Stimulated activated CD4-positive, alpha-beta T cell treated with anti-CD3 and anti-CD28 coated beads, Interleukin-12 subunit alpha, Interleukin-12 subunit beta, amount 100 ng/mL, for 48 hours (primary cell): ENCODE data around the gene ST3GAL2.
A peak's percentile ranks its signal among the peaks of the same experiment; 100 is the strongest.

Experiments used
- DNase-seq, 3 donors: peaks; one replicate each; pipeline ENCODE4 v3.0.0-alpha.2; 2020; ENCODE audit warnings: low read depth in 2 of 3, low spot score in 1 of 3

The ST3GAL2 gene, protein sequence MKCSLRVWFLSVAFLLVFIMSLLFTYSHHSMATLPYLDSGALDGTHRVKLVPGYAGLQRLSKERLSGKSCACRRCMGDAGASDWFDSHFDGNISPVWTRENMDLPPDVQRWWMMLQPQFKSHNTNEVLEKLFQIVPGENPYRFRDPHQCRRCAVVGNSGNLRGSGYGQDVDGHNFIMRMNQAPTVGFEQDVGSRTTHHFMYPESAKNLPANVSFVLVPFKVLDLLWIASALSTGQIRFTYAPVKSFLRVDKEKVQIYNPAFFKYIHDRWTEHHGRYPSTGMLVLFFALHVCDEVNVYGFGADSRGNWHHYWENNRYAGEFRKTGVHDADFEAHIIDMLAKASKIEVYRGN

DNA sequence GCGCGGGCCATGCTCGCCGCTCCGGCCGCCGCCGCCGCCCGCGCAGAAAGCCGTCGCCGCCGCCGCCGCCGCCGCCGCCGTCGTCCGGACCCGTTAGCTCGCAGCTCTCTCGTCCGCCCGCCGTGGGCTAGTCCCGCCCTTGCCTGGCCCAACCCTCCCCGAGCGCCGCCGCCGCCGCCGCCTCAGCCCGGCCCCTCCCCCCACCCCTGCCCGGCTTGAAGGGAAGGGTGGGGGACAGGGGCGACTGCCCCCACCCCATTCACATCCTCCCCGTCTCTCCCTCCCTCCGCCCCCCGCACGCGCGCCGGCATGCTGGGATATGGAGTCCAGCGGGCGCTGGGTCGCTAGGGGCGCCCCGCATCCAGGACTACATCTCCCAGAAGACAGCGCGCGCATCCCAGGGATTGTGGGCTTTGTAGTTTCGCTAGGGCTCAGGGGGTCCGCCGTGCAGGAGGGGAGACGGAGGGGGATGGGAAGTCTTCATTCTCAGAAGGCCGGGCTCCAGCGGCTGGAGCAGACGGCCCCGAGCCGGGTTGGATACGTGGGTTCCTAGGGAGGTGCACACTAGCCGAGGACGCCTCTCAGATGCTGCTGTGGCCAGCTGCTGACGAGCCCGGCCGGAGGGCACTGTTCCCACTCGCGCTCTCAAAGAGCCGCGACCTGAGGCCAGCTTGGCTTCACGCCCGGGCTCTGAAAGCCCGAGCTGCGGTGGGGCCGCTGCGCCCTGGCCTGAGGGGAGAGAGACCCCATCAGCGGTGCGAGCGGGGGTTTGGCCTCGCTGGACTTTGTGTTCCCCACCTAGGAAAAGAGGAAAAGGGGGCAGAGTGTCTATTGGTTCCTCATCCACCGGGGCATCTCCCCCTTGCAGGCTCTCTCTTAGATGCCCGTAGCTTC lies at the start of gene ST3GAL2:
ST3GAL2 (minus strand) TSS at position 132 of the 894 bp plus-strand sequence. CDS start 40,570 bp downstream, outside the sequence.
- DNase-seq, result peak; percentile 85 to 91 (median 87)

GRCh38 chr16:70484867-70485266 lies 46.0 kb upstream of the ST3GAL2 start:
- DNase-seq, result no peak

GRCh38 chr16:70483426-70483825 lies 44.5 kb upstream of the ST3GAL2 start:
- no peak for DNase-seq

- no peak for DNase-seq
Observed at GRCh38 chr16:70482624-70483023, 43.7 kb upstream of the ST3GAL2 start.

- no peak for DNase-seq
Observed at GRCh38 chr16:70481929-70482536, 43.1 kb upstream of the ST3GAL2 start.

DNA sequence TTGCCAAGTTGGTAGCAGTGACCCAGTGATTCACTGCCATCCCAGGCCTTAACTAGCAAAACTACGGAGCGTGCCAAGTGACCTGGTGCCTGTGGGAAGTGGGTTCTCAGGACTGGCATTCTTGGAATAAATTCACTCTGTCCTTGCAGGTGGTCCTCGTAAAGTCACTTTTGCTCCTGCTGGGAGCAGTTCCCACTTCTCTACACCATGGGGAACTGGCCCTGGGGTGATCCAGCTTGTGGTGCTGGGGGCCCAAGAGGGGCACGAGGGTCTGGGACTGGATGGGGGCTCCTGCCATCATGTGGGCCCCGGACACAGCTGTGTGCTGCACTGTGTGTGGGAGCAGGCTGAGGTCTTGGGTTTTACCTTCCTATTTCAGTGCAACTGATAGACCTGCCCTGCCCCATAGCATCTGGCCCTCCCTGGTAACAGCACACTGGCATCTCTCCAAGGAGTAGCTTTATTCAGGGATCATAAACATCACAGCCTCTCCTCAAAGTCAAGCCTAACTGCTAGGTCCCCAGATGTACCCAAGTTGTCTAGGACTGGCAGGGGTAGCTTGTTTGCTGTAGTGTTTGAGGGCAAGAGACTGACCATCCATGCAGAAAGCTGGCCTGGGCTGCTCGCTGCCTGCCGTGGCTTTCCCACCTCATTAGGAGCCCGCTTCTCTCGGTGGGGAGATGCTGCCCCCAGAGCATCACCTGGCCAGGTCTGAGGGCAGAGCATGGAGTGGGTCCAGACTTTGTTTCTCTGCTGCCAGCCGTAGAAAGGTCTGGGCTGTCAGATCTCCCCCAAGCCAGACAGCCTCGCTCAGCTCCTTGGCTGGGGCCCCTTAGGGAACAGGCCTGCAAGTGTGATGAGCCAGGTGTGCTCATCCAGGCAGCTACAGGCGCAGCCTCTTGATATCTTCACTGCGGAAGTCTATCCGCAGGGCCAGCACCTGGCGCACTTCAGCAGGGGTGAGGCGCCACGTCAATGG lies 41.5 kb upstream of the ST3GAL2 start:
- no peak for DNase-seq

GRCh38 chr16:70478912-70479341 lies 40.0 kb upstream of the ST3GAL2 start:
- no peak for DNase-seq

- no peak for DNase-seq
Observed at GRCh38 chr16:70478169-70478568, 39.3 kb upstream of the ST3GAL2 start.

DNA sequence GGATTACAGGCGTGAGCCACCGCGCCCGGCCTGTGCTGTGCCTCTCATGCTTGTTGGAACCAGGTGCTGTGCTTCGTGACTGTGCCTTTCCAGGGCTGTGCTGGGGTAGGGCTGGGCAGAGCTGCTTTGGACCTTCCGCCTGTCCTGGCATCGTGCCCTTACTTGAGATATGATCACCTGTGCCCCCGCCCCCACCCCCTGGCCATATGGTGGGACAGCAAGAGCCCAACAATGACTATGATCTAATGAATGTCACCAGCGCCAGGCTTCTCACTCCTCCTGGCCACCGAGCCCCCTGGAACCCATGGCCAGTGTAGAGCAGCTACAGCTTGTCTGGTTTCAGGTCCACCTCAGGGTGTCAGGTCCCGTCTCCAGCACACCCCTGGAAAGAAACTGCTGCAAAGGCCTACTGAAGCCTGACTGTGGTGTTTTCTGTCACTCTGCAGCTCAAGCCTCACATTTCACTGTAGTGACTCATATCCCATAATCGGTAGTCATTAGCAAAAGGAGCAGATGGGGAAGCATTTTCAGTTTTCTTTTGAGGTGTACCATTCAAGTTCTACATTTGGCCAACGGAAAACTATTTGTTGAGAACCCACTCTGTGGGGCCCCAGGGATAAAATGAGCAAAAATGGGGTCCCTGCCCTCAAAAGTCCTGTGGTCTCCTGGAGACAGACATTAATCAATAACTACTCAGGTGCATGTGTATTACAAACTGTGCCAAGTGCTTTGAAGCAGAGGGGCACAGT lies 37.5 kb upstream of the ST3GAL2 start:
- DNase-seq, result peak; percentile 30 to 42 (median 37)

- no peak for DNase-seq
Observed at GRCh38 chr16:70475054-70475871, 36.4 kb upstream of the ST3GAL2 start.

GRCh38 chr16:70474320-70475053 lies 35.6 kb upstream of the ST3GAL2 start:
- no peak for DNase-seq

DNA sequence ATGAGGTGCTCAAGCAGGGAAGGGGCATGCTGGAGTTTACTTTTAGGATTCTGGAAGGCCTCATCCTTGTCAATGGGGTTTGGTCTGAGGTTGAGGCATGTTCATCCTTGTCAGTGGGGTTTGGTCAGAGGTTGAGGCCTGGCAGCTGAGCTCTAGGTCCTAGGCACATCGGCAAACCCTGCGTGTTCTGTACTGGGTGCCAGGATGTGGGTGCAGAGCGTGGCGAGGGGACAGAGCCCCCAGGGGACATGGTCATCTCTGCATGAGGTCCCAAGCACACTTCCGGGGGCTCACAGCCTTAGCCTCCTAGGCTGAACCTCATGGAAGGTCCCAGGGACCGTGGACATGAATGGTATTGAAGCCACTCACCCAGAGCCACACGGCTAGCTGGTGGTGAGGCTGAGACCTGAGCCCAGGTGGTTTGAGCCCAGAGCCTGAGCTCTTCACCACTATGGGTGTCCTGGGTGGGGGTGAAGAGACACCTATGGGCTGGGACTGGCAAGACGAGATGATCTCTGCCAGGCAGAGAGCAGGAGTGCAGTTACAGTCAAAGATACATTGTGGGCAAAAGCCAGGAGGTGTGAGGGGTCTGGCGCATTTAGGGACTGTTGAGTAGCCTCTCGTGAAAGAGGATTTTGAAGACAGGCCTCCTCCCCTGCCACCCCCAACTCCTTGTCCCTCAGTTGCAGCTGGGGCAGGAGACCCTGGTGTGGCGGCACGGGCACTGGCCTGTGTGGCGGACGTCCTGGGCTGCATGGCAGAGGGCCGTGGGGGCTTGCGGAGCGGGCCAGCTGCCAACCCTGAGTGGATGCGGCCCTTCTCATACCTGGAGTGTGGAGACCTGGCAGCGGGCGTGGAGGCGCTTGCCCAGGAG lies 34.8 kb upstream of the ST3GAL2 start:
- no peak for DNase-seq

GRCh38 chr16:70472786-70473433 lies 34.0 kb upstream of the ST3GAL2 start:
- DNase-seq, result no peak

- DNase-seq, result no peak
Observed at GRCh38 chr16:70470927-70471341, 32.0 kb upstream of the ST3GAL2 start.

- DNase-seq, result no peak
Observed at GRCh38 chr16:70470141-70470926, 31.4 kb upstream of the ST3GAL2 start.
